GM21515 (cell line): ENCODE data around the gene SH3PXD2A.
A peak's percentile ranks its signal among the peaks of the same experiment; 100 is the strongest.
"Not testable (repeated sequence)": the region's sequence is repeated elsewhere in the genome, so short reads cannot be mapped to it uniquely, and the experiment has no call there.

Source experiments
- ATAC-seq: cut with Tn5 transposase; IDR thresholded peaks from one replicate; pipeline ENCODE4 v1.9.1; 2021; ENCODE audit not compliant: unreplicated experiment

SH3PXD2A gene

DNA sequence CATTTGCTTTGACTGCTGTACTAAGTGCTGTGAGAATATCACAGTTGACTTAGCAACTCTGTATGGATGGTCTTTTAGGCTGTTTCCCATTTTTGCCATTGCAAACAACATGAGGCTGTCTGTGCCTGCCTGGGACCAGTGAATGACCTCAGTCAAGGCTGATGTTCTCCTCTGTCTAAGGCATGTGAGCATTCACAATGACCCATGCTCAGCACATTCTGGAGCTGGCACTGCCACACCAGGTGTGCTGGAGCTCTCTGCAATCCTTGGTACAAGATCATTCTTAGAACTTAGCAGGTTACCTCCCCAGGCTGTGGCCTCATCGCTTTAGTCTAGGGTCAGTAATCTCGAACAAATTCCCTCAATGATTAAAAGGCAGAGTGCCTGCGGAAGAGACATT lies 61.9 kb downstream of the SH3PXD2A start:
- no peak for ATAC-seq

DNA sequence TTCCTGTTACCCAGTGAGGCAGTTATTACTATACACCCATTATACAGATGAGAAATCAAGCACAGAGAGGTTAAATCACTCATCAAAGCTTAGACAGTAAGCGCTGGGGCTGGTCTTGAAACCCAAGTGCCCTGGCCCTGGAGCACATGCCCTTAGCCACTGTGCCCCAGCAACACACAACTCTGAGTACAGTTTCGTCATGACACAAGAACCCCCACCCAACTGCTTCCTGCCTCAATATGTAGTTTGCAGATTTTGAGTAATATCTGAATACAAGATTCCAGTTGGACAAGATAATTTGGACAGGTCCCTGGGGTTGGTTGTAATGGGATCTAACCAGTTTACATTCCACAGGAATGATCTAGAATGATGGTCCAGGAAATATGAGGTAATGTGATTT lies 62.8 kb downstream of the SH3PXD2A start:
- no peak for ATAC-seq

DNA sequence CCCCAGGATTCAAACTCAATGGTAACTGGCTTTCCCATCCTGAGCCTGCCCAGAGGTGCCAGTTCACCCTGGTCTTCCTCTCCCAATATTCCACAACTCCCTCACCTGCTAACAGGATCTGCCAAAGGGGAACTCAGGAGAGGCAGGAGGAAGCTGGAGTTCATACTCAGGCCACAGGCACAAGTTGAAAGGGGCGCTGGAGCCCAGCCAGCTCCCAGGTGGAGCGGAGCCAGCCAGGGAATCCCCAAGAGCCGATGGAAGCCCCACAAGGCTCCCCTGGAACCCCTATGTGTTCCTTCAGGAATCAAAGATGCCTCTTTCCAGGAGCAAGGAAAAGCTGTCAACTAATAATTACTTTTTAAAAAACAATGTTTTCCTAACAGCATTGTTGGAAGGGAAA lies 63.5 kb downstream of the SH3PXD2A start:
- no peak for ATAC-seq

DNA sequence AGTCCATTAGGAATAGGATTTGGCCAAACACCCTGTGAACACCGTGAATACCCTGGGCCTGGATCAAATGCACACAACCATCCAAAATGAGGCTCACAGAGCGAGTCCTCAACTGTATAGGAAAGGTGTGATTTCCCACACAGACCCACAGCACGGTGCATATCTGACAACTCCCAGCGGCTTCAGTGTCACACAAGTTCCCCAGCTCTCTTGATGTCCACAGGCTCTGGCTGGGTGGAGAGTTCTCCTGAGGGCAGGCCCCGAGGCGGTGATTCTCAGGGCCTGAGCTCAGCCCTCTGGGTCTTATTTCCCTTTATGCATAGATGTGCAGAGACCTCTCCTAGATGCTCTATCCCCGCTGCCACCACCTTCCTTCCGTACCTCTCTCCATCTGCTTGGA lies 64.1 kb downstream of the SH3PXD2A start:
- no peak for ATAC-seq

DNA sequence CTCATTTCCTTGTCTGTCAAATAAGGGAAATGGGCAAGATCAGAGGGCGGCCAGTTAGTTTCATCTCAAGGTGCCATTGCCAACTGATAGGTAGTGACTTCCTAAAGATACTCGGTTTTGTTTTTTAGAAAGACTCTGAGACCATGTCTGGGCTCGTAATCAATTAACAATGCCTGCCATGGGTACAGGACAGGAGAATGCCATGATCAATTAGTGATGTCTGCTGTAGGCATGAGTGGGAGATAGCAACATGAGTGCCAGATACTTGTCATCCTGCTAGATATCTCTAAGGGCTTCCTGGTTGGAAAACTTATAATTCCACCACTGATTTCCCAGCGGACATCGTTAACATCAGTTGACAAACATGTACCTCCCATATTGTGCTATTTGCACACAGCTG lies 64.8 kb downstream of the SH3PXD2A start:
- no peak for ATAC-seq

DNA sequence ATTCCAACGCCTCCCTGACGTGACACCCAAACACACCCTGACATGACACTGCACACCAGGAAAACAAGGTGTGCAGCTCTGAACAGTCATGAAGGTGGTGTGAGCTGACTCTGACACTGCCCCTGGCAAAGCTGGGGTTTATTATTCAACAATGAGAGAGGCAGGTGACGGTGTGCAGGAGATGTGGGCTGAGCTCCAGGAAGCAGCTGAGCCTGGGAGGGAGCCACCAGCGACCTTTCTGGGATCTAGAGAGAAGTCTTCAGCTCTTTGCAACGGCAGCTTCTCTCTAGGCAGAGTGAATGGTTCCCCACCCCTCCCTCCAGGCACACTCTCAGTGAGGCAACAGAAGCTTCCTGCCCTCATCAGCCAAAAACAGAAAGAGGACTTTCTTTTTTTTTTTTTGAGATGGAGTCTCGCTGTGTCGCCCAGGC lies 65.6 kb downstream of the SH3PXD2A start:
- no peak for ATAC-seq

DNA sequence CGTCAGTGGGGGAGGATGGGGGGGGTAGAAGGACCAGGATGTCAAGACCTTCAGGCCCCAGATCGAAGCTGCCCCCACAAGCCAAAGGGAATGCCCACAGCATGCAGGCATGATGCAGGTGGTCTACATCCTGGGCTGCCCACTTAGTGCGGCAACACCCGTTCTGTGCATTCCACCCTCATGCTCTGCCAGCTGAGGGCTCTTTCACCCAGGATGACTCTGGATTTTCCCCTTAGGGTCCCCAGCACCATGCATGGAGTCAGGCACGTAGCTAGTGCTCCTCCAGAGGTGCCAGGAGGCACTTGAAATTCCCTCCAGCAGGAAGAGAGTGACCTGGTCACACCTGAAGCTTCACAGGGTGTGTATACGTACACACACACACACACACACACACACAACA lies 66.2 kb downstream of the SH3PXD2A start:
- no peak for ATAC-seq

DNA sequence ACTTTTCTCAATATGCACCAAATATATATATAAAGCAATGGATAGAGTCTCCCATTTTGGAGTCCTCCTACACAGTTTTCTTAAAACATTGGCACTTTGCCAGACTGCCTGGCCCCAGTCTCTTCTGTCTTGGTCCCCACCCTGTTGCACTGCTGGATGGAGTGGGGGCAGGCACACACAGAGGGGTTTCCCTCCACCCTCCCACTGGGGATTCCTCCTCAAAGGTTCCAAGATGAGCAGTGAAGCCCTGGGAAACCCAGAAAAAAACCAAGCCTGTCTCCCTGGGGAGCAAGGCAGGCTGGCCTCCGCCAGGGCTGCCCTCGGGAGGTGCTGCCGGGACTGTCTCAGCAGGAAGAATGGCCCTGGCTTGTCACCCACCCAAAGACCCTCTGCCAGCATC lies 68.0 kb downstream of the SH3PXD2A start:
- no peak for ATAC-seq

DNA sequence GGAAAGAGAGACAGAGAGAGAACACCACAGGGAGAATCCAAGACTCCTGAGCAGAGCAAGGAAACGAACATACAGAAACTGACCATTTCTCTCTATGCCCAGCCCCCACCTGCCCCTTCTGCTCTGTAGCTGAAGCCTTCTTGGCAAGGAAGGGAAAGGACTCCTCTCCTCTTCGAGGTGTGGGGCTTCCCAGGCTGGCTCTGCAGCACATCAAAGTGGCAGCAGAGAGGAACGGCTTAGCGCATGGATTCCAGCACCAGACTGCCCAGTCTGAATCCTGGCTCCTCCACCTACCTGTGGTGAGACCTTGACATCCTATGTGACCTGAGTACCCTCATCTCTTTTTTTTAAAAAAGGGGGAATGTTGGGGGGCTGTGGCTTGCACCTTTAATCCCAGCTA lies 69.4 kb downstream of the SH3PXD2A start:
- ATAC-seq: no peak

DNA sequence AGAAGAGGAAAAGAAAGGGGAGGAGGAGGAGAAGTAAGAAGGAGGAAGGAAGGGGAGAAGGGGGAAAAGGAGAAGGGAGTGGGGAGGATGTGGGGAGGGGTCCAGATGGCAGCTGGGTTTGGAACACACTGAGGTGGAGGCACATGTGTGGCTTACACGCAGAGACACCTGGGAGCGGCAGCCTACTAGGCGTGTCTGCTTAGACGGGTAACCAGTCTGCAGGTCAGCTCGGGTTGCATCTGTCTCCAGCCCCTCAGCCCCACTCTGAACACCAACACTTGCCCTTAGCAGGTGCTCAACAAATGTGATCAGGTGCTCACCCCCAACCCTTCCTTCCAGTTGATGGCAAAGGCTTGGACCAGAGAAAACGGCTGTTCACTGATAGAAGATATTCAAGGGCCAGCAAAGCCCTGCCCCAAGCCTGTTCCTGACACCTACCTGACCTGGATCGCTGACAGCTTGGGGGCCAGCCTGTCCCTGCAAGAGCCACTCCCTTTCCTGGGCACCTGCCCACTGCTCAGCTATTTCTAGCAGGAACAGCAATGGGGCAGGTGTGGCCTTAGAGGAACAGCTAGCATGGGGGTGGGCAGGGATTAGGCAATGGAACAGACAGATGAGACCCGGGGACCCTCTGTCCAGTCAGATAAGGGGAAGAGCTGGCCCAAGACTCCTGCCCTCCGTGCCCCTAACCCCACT lies 70.5 kb downstream of the SH3PXD2A start:
- no peak for ATAC-seq

DNA sequence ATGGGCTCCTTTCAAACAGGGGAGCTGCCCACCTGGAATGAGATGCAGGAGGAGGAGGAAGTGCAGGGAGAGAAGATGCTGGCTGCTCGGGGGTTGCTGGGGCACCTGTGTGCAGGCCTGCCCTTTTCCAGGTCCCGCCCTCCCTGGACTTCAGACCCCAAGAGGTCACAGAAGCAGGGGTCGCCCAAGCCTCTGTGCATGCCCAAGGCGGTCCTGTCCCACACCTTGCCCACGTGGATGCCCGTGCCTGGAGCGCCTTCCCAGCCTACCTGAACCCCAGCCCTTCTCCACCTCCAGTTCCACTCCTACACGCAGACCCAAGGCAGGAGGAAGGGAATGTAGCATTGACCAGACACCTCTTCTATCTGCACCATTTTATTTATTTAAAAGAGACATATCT lies 71.3 kb downstream of the SH3PXD2A start:
- no peak for ATAC-seq

DNA sequence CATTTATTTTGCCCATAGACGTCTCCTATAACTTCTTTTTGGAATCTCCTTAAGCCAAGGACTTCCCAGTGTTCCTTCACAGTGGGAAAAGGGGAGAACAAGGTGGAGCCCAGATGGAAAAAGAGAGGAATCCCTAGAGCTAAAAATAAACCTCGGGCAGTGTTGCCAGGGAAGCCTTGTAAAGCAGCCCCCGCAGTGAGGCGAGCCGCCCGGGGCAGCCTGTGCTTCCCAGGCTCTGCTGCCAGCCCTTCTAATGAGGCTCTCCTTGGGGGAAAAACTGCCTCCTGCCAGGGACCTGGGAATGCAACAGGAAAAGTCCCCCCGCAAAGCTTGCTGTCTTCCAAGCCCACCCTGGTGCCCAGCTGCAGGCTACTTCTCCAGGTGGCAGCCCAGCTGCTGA lies 71.7 kb downstream of the SH3PXD2A start:
- no peak for ATAC-seq

DNA sequence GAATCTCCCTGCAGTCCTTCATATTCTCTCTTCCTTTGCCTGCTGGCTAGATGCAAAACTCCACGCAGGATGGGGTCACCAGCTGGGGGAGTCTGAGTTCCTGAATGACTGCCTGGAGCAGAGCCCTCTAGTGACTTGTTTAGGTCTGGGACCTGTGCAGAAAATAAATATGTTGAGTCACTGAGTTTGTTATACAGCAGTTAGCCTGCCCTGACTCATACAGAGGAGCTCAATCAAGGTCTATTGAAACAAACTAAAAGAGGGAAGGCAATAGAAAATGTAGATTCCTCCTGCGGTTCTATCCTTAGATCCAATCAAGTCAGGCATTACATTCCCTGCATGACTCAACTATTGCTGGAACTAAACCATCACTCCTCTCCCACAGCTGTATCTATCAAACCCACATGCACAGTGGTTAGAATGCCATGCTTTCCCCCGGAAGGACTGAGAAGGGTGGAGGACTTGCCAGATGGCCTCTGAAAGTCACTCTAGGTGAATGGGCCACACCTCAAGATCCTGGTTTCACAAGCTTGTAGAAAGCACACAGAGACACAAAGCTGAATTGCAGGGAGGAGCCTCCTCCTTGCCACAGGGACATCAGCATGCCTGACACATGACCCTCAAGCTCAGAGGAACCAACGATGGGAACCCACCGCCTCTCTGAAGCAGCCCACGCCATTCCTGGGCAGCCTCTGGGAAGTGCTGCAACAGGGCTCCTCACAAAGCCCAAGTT lies 73.9 kb downstream of the SH3PXD2A start:
- no peak for ATAC-seq

DNA sequence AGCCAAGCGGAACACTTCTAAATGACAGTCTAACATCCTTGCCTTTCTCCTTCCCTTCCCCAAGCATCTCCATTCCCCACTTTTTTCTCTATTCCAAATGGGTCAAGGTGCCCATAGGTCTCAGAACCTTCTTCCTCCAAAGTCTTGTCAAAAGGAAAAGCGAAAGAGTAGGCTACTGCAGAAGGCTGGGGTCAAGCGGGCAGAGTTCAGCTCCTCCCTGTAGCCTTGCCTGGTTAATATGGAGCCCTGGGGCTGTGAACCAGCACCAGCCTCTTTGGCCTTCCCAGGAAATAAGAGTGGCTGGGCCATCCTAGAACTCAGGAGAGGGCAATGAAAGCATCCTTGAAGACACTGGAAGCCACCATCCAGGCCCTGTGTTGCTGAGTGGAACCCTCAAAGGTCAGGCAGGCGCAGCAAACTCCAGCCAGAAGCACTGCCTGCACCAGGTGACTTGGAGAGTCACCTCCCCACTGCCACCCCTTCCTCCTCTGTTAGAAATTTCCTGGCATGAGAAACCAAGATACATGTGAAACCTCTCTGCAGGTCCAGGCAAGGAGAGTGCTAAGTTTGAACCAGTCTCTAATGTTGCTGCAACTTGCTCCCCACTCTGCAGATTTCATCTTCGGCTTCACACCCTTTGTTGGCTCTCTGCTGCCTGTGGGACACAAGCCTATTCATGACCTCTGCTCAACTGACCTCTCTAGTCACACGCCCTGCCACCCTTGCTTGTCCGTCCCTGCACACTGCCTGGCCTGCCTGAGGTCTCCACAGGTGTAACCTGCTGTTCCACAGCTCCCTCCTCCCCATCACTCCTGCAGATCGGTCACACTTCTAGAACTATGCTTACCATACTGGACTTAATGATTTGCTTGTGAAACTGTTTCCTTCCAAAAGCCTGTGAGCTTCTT lies 74.9 kb downstream of the SH3PXD2A start:
- no peak for ATAC-seq

DNA sequence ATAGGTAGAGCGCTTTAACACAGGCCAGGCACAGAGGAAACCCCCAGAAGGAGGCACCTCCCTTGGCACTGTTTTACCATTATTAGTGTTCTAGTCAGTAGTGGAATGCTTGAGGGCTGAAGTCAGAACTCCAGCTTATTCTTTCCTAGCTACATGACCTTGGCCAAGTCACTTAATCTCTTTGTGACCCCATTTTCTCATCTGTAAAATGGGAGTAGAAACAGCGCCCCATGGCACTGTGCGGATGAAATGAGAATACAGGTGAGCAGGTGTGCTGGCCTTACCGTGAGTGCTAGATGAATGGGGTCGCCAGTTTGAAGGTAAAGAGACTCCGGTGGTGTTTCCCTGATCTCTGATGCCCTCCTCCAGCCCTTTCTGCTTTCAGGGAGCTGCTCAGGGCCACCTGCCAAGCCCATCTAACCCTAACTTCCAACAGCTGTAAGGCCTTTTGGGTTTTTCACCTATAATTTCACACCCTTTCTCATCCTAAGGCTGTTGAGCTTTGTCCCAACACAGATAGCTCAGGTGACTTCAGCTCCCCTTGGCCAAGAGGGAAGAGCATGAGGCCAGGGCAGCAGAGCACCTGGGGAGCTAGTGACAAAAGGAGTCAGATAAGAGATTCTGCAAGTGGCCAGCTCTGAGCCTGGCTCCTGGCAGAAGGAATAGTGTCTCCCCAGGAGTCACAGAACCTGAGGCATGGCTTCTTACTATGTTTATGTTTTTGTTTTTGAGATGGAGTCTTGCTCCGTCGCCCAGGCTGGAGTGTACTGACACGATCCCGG lies 76.8 kb downstream of the SH3PXD2A start:
- no peak for ATAC-seq

DNA sequence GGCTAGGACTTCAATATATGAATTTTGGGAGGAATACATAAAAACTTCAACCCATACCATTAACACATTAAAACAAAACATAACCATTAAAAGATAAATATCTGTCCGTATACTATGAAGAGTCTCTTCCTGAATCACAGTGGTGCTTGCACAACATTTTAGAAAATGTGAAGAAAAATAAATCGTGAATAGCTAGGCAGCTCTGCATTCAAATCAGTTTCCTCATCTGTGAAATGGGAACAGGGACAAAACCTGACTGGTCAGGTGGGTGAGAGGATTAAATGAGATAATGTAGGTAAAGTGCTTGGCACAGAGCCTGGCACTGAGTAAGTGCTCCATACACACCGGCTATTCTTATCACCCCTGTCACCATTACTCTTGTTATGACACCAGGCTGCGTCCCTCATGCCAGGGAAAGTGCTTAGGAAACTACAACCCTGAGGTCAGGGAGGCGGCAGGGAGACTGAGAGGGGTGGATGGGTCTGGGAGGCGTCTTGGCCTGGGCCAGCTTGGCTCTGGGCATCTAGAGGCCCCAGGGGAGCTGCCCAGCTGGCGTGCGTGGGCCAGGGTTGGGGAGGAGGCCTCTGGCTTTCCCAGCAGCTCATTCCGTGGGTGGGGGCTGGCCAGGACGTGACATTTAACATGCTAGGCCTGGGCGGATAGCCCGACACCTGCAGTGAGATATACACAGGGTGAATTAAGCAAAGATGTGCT lies 78.3 kb downstream of the SH3PXD2A start:
- ATAC-seq: no peak

DNA sequence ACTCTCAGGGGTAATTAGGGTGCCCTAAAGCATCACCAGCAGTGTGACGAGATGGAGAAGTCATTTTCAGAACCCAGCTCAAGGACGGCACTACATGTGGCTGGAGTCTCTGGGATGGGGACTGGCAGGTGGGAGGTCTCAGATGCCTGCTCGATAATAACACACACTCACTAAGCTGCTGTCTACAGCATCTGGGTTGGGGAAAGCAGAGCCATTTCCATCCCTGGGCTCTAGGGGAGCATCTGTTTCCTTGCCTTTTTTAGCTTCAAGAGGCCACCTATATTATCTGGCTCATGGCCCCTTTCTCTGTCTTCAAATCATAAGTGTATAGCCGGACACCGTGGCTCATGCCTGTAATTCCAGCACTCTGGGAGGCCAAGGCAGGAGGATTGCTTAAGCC lies 79.6 kb downstream of the SH3PXD2A start:
- no peak for ATAC-seq

DNA sequence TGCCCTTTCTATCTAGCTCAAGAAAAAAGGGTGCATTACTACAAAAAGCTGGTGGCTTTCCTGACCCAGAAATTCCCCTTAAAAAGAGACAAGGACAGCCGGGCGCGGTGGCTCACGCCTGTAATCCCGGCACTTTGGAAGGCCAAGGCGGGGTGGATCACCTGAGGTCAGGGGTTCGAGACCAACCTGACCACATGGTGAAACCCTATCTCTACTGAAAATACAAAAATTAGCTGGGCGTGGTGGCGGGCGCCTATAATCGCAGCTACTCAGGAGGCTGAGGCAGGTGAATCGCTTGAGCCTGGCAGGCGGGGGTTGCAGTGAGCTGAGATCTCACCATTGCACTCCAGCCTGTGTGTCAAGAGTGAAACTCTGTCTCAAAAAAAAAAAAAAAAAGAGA lies 82.5 kb downstream of the SH3PXD2A start:
- ATAC-seq: not testable (repeated sequence)

DNA sequence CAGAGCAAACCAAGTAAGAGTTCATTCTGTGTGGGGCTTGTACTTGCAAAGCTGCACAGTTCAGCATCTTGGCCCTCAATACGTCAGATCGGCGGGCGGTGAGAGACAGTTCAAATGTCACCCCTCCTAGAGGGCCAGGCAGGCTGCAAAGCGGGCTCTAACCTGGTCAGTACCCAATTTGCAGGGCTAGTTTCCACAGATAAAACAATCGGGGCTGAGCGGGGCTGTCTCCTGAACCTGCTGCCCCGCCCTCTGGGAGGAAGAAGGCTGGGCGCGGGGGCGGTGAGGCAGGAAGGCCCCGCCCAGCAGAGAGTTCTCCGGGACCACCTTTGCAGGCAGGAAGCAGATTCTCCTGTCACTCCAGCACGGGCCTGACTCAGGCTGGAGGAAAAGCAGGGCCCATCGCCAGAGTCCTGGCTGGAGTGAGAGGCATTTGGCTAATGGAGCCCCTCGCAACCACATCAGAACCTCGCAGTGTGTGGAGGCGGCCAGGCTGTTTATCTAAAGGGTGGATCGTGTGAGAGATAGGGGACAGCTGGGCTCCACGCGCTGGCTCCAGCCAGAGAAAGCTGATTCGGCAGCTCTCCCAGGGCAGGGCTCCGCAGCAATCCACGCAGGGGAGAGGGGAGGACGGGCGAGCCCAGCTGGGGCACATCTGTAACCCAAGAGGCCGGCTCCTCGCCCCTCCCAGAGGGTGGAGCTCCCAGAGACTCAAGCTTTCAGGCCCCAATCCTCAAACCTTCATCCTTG lies 83.1 kb downstream of the SH3PXD2A start:
- peak; percentile 70 for ATAC-seq

DNA sequence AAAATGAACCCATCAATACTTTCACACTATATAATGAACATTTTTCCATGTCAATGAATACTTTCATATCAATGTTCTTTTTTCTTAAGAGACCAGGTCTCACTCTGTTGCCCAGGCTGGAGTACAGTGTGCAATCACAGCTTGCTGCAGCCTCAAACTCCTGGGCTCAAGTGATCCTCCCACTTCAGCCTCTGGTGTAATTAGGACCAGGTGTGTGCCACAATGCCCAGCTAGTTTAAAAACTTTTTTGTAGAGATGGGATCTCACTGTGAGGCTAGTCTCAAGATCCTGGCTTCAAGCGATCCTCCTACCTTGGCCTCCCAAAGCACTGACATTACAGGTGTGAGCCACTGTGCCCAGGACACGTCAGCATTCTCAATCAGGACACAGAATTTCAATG lies 85.2 kb downstream of the SH3PXD2A start:
- no peak for ATAC-seq
